PC-3 (cell line): ENCODE results near the gene CCDC77. TPM values are rescaled to one million over a fixed set of nuclear protein-coding genes. Genes with fewer than 3 reads are reported as not detected.

Experiments
- ATAC-seq: fragments of 200-7000 bp; cut with Tn5 transposase; 2 replicates; pipeline ENCODE4 v1.9.1; 2020; ENCODE audit warnings: mild to moderate bottlenecking, moderate library complexity
- BruUV-seq: library from RNA; stranded (reverse); fragments of 400-500 nt; replicated peaks from 2 replicates; lab custom pipeline; 2021; lab: Mats Ljungman, UMichigan
- CTCF ChIA-PET: fragments of 300-600 bp; sonication (Branson Sonifier 250); formaldehyde crosslinking; loops from one replicate; lab custom pipeline; 2022; ENCODE audit warnings: antibody characterized with exemption; lab: Charles Lee
- POLR2A ChIA-PET: fragments of 300-600 bp; sonication (Branson Sonifier 250); formaldehyde crosslinking; loops from one replicate; lab custom pipeline; 2022; ENCODE audit warnings: antibody characterized with exemption; ENCODE audit not compliant: unreplicated experiment; lab: Charles Lee
- DNase-seq: peaks from one replicate; pipeline ENCODE4 v3.0.0-alpha.2; 2015
- H2AFZ ChIP-seq: fragments of 300-600 bp; sonication (generic); 2 replicates; pipeline ENCODE4 v1.6.0; 2016; ENCODE audit warnings: antibody characterized with exemption, low read length
- H3F3A ChIP-seq: fragments of 300-600 bp; sonication (generic); one replicate; pipeline ENCODE4 v1.6.0; 2017; ENCODE audit warnings: antibody characterized with exemption, low read length, control low read depth, mild to moderate bottlenecking; ENCODE audit not compliant: unreplicated experiment
- H3K27ac ChIP-seq: fragments of 300-600 bp; sonication (generic); 2 replicates; pipeline ENCODE4 v1.5.1; 2016; ENCODE audit warnings: mild to moderate bottlenecking, low read length
- H3K27me3 ChIP-seq: fragments of 300-600 bp; sonication (generic); 2 replicates; pipeline ENCODE4 v1.6.1; 2016; ENCODE audit warnings: low read length, mixed read lengths
- H3K36me3 ChIP-seq: fragments of 300-600 bp; sonication (generic); 2 replicates; pipeline ENCODE4 v1.6.1; 2016; ENCODE audit warnings: low read depth, mixed run types, low read length, mixed read lengths
- H3K4me1 ChIP-seq: fragments of 300-600 bp; sonication (generic); 2 replicates; pipeline ENCODE4 v1.5.1; 2016; ENCODE audit warnings: low read length; ENCODE audit not compliant: insufficient read depth
- H3K4me2 ChIP-seq: fragments of 300-600 bp; sonication (generic); 2 replicates; pipeline ENCODE4 v1.6.0; 2016; ENCODE audit warnings: low read length
- H3K4me3 ChIP-seq: fragments of 300-600 bp; sonication (generic); 2 replicates; pipeline ENCODE4 v1.5.1; 2016; ENCODE audit warnings: mild to moderate bottlenecking, low read length, mixed read lengths
- H3K79me2 ChIP-seq: fragments of 300-600 bp; sonication (generic); 2 replicates; pipeline ENCODE4 v1.6.1; 2017; ENCODE audit warnings: low read length, mixed read lengths
- H3K9ac ChIP-seq: fragments of 300-600 bp; sonication (generic); 2 replicates; pipeline ENCODE4 v1.6.0; 2016; ENCODE audit warnings: mild to moderate bottlenecking, low read length
- H3K9me2 ChIP-seq: fragments of 300-600 bp; sonication (generic); replicated peaks from 2 replicates; pipeline ENCODE4 v1.6.1; 2016; ENCODE audit warnings: mixed run types, low read length, mixed read lengths
- H3K9me3 ChIP-seq: fragments of 300-600 bp; sonication (generic); 2 replicates; pipeline ENCODE4 v1.6.1; 2016; ENCODE audit warnings: low read length, mixed read lengths
- H4K20me1 ChIP-seq: fragments of 300-600 bp; sonication (generic); 2 replicates; pipeline ENCODE4 v1.6.1; 2016; ENCODE audit warnings: low read length, mixed read lengths
- EZH2 ChIP-seq: fragments of 300-600 bp; sonication (generic); IDR thresholded peaks from one replicate; pipeline ENCODE4 v1.6.1; 2017; ENCODE audit warnings: antibody characterized with exemption, mild to moderate bottlenecking, low read length; ENCODE audit not compliant: unreplicated experiment
- EZH2phosphoT487 ChIP-seq: fragments of 300-600 bp; sonication (generic); IDR thresholded peaks from 2 replicates; pipeline ENCODE4 v1.6.1; 2018; ENCODE audit warnings: mild to moderate bottlenecking, antibody characterized with exemption, low read length, borderline replicate concordance
- intact Hi-C: fragments of 100-400 bp; cut with micrococcal nuclease; formaldehyde crosslinking; loops from 2 replicates; pipeline ENCODE4 v1.9.0; 2023
- total RNA-seq: library from RNA; depleted of rRNA; stranded (reverse); fragments of >200 nt; gene quantifications from 2 replicates; pipeline ENCODE4 v1.2.3, GENCODE V29; 2014
- TF ChIP-seq, protein P1 (sequence below): fragments of 300-600 bp; sonication (generic); conservative IDR thresholded peaks from 2 replicates; pipeline ENCODE4 v1.5.1; 2017; ENCODE audit warnings: antibody characterized with exemption, low read depth, mild to moderate bottlenecking, low read length

CCDC77 gene
- total RNA-seq, 1 experiment from 2014 or later: 10.5 TPM

GRCh38 chr12:447141-447540, 45.7 kb downstream of the CCDC77 start:
- Histone ChIP-seq H3K79me2 (no peaks in the 10 kb centered on the region), H3K27me3 (no peaks in the 10 kb centered on the region), H3K4me3 (no peak overlapping the region), H3K9ac (no peak overlapping the region), H3K4me1 (peaks cover 5% of the 10 kb centered on the region; the same call in 1 of the 2 replicates), H3K9me2 (no peaks in the 10 kb centered on the region), H4K20me1 (no peaks in the 10 kb centered on the region), H3K9me3 (no peaks in the 10 kb centered on the region), H2AFZ (no peak overlapping the region), H3F3A (no peaks in the 10 kb centered on the region), H3K36me3 (no peaks in the 10 kb centered on the region), H3K4me2 (no peak overlapping the region), H3K27ac (no peak overlapping the region)
- POLR2A ChIA-PET: no interaction called here
- CTCF ChIA-PET: interaction anchor here (0.6 kb wide), 1 partner anchor 74 kb away, joined by 6 read pairs; no protein-coding TSS in a partner anchor
- TF ChIP-seq, protein P1, sequence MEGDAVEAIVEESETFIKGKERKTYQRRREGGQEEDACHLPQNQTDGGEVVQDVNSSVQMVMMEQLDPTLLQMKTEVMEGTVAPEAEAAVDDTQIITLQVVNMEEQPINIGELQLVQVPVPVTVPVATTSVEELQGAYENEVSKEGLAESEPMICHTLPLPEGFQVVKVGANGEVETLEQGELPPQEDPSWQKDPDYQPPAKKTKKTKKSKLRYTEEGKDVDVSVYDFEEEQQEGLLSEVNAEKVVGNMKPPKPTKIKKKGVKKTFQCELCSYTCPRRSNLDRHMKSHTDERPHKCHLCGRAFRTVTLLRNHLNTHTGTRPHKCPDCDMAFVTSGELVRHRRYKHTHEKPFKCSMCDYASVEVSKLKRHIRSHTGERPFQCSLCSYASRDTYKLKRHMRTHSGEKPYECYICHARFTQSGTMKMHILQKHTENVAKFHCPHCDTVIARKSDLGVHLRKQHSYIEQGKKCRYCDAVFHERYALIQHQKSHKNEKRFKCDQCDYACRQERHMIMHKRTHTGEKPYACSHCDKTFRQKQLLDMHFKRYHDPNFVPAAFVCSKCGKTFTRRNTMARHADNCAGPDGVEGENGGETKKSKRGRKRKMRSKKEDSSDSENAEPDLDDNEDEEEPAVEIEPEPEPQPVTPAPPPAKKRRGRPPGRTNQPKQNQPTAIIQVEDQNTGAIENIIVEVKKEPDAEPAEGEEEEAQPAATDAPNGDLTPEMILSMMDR: no peak
- TF ChIP-seq EZH2phosphoT487 (no peak), EZH2 (no peak)
- DNase-seq (no peak), ATAC-seq (no peak)
- intact Hi-C loops: no loop called here
- BruUV-seq: no TSS peak

DNA sequence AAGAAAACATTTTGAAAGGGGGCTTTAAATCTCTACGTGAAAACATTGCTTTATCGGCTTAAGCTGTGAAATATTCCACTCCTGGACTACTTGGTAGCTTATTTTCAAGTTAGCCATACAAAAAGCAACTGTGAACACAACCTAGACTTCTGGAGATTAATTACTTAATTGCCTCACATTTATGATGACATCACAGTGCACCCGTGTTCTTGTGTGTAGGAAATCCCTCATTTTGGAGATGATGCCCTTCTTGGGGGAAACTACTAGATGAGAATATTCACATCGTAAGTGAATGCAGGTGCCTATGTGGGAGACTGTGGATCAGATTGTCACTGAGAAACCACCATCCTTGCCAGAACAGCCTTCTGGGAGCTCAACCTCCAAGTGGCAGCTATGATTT, 47.8 kb downstream of the CCDC77 start:
- DNase-seq: no peak
- Histone ChIP-seq H2AFZ (no peak overlapping the region), H3K36me3 (no peaks in the 10 kb centered on the region), H3K9me3 (no peaks in the 10 kb centered on the region), H3K4me2 (no peak overlapping the region), H3K79me2 (no peaks in the 10 kb centered on the region), H3F3A (no peaks in the 10 kb centered on the region), H3K27ac (no peak overlapping the region), H3K9me2 (no peaks in the 10 kb centered on the region), H3K27me3 (no peaks in the 10 kb centered on the region), H3K4me3 (no peak overlapping the region), H3K4me1 (peaks cover 5% of the 10 kb centered on the region; the same call in 1 of the 2 replicates), H3K9ac (no peak overlapping the region), H4K20me1 (no peaks in the 10 kb centered on the region)
- ChIA-PET CTCF (interaction anchor here (0.6 kb wide), 1 partner anchor 54 kb away, joined by 4 read pairs; no protein-coding TSS in a partner anchor), POLR2A (no interaction called here)
- intact Hi-C loops: no loop called here
- ATAC-seq: no peak
- no peak for TF ChIP-seq EZH2
- TF ChIP-seq, protein P1: no peak
- TF ChIP-seq EZH2phosphoT487: no peak
- no TSS peak for BruUV-seq

DNA sequence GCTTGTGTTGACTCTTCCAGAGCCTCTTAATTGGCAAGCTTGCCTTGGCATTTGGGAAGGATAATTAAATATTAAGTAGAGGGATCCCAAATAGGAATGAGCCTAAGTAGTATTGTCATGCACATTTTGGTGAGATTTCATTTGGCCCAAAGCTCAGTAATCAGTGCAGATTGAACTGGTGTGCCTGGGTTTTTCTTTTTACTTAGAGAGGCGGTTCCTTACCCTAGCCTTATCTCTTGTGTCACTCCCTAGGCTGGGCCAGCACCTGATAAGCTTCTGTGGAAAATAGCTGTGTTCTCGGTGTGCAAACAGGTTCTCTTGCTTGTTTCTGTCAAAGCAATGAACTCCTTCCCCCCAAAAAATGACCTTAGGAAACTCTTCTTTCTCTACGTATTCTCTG, 49.0 kb downstream of the CCDC77 start:
- CTCF ChIA-PET: no interaction called here
- Histone ChIP-seq H3K36me3 (no peaks in the 10 kb centered on the region), H3F3A (no peaks in the 10 kb centered on the region)

More for the DNA sequence above, 49.0 kb downstream of the CCDC77 start:
- no peak for ATAC-seq
- intact Hi-C loops: no loop called here
- TF ChIP-seq EZH2phosphoT487: no peak
- TF ChIP-seq, protein P1: no peak
- TF ChIP-seq EZH2: no peak
- no TSS peak for BruUV-seq
- Histone ChIP-seq H3K79me2 (no peaks in the 10 kb centered on the region), H3K9me3 (no peaks in the 10 kb centered on the region), H4K20me1 (no peaks in the 10 kb centered on the region), H3K27me3 (no peaks in the 10 kb centered on the region), H3K4me1 (peaks cover 5% of the 10 kb centered on the region; the same call in 1 of the 2 replicates), H3K4me2 (no peak overlapping the region), H3K9ac (no peak overlapping the region), H2AFZ (no peak overlapping the region), H3K27ac (no peak overlapping the region), H3K9me2 (no peaks in the 10 kb centered on the region), H3K4me3 (no peak overlapping the region)
- DNase-seq: no peak
- POLR2A ChIA-PET: no interaction called here
